Stimulated activated CD8-positive, alpha-beta memory T cell treated with anti-CD3 and anti-CD28 coated beads, Interleukin-4, amount 100 ng/mL, for 4 hours (primary cell): Measurements from ENCODE around the gene CCDC82.

Experiments
- DNase-seq, 2 donors: peaks; one replicate each; pipeline ENCODE4 v3.0.0-alpha.2; 2020; ENCODE audit warnings: low read depth in 2 of 2, low spot score in 1 of 2

The CCDC82 gene

GRCh38 chr11:96329855-96330510 is 59.7 kb downstream of the CCDC82 start:
- DNase-seq: no peak

- DNase-seq: no peak
Observed at GRCh38 chr11:96329419-96329818, 60.3 kb downstream of the CCDC82 start.

GRCh38 chr11:96328395-96329010 is 61.2 kb downstream of the CCDC82 start:
- DNase-seq: no peak

GRCh38 chr11:96326959-96327358 is 62.8 kb downstream of the CCDC82 start:
- no peak for DNase-seq

- no peak for DNase-seq
Observed at GRCh38 chr11:96324912-96325311, 64.8 kb downstream of the CCDC82 start.

- no peak for DNase-seq
Observed at GRCh38 chr11:96323642-96323985, 66.1 kb downstream of the CCDC82 start.

GRCh38 chr11:96322775-96323641 is 66.7 kb downstream of the CCDC82 start:
- DNase-seq: no peak

- DNase-seq: no peak
Observed at GRCh38 chr11:96321091-96321490, 68.6 kb downstream of the CCDC82 start.

- no peak for DNase-seq
Observed at GRCh38 chr11:96319898-96320656, 69.6 kb downstream of the CCDC82 start.

GRCh38 chr11:96318850-96319249 is 70.9 kb downstream of the CCDC82 start:
- no peak for DNase-seq

- DNase-seq: no peak
Observed at GRCh38 chr11:96318399-96318798, 71.3 kb downstream of the CCDC82 start.

GRCh38 chr11:96317985-96318384 is 71.7 kb downstream of the CCDC82 start:
- no peak for DNase-seq

- no peak for DNase-seq
Observed at GRCh38 chr11:96317571-96317970, 72.1 kb downstream of the CCDC82 start.

- no peak for DNase-seq
Observed at GRCh38 chr11:96316869-96317268, 72.8 kb downstream of the CCDC82 start.

GRCh38 chr11:96315476-96315875 is 74.2 kb downstream of the CCDC82 start:
- no peak for DNase-seq

GRCh38 chr11:96314326-96315020 is 75.2 kb downstream of the CCDC82 start:
- no peak for DNase-seq

- DNase-seq: no peak
Observed at GRCh38 chr11:96313163-96313562, 76.5 kb downstream of the CCDC82 start.

GRCh38 chr11:96311120-96311568 is 78.6 kb downstream of the CCDC82 start:
- no peak for DNase-seq

GRCh38 chr11:96310236-96310635 is 79.5 kb downstream of the CCDC82 start:
- no peak for DNase-seq

- DNase-seq: no peak
Observed at GRCh38 chr11:96309643-96310017, 80.1 kb downstream of the CCDC82 start.
